ENCODE data around the gene CFAP54. TPM values are rescaled to one million over a fixed set of nuclear protein-coding genes. Genes with fewer than 3 reads are reported as not detected.
"Not testable (repeated sequence)": the region's sequence is repeated elsewhere in the genome, so short reads cannot be mapped to it uniquely, and the experiment has no call there.

The CFAP54 gene
- total RNA-seq, 2 donors from 2014 or later = 0.28 TPM; not detected in 1

DNA sequence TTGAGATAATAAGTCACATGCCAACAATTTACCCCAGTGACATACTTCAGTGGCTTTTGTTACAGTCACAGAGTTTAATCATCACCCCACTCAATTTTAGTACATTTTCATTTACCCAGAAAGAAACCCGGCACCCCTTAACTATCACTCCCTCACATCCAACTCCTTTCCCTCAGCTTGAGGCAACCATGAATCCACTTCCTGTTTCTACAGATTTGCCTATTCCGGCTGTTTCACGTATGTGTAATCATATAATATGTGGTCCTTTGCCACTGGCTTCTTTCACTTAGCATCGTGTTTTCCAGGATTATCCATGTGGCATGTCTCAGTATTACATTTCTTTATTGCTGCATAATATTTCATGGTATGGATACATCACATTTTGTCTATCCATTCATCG is 147.5 kb downstream of the CFAP54 start:
- TF ChIP-seq, protein P1, sequence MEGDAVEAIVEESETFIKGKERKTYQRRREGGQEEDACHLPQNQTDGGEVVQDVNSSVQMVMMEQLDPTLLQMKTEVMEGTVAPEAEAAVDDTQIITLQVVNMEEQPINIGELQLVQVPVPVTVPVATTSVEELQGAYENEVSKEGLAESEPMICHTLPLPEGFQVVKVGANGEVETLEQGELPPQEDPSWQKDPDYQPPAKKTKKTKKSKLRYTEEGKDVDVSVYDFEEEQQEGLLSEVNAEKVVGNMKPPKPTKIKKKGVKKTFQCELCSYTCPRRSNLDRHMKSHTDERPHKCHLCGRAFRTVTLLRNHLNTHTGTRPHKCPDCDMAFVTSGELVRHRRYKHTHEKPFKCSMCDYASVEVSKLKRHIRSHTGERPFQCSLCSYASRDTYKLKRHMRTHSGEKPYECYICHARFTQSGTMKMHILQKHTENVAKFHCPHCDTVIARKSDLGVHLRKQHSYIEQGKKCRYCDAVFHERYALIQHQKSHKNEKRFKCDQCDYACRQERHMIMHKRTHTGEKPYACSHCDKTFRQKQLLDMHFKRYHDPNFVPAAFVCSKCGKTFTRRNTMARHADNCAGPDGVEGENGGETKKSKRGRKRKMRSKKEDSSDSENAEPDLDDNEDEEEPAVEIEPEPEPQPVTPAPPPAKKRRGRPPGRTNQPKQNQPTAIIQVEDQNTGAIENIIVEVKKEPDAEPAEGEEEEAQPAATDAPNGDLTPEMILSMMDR (IDR thresholded peaks at IDR 0.05) = no peak
- Histone ChIP-seq H3K9me3 (no peaks in the 10 kb centered on the region), H3K4me3 (no peak overlapping the region)

DNA sequence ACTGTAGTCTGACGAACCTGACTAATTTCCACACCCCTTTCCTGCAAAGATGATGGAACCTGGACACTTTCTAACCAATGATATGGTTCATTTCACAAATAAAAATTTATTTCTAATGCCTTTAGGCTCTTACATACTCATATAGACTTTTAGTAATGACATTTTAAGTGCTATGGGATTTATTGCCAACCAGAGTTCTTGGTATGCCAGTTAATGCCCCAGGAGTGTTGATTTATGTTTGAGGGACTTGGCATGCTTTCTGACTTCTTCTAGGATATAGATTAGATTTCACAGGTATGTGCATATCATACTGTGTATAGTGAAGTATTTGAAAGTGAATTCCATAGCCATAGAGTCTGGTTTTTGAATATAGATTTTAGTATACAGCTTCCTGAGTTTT is 159.5 kb downstream of the CFAP54 start:
- Histone ChIP-seq H3K4me3 (no peak overlapping the region), H3K27me3 (no peaks in the 10 kb centered on the region), H3K4me1 (no peaks in the 10 kb centered on the region), H3K27ac (no peak overlapping the region), H3K36me3 (no peaks in the 10 kb centered on the region), H3K9me3 (no peaks in the 10 kb centered on the region)
- TF ChIP-seq, protein P1 (IDR thresholded peaks at IDR 0.05) = no peak
- no peak for DNase-seq (ENCODE audit: low spot score)

More for the DNA sequence above, 147.5 kb downstream of the CFAP54 start:
- Histone ChIP-seq H3K27ac (no peak overlapping the region), H3K27me3 (no peaks in the 10 kb centered on the region), H3K36me3 (no peaks in the 10 kb centered on the region), H3K4me1 (no peaks in the 10 kb centered on the region)
- DNase-seq (ENCODE audit: low spot score) = no peak

DNA sequence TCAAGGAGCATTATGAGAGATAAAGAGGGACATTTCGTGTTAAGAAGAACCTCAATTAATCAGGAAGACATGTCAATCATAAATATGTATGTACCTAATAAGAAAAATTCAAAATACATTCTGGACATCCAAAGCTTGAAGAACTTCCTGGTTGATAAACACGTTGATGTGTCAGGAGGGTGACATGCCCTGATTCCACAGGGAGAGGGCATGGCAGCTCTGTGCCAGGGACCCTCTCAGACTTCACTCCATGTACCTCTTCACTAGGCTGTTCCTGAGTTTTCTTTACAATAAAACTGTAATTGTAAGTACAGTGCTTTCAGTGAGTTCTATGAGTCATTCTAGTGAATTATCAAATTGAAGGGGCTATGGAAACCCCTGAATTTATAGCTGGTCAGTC is 163.5 kb downstream of the CFAP54 start:
- H3K27ac ChIP-seq = no peak overlapping the region
- no peaks in the 10 kb centered on the region for H3K9me3 ChIP-seq
- no peaks in the 10 kb centered on the region for H3K36me3 ChIP-seq
- no peak overlapping the region for H3K4me3 ChIP-seq
- TF ChIP-seq, protein P1 (IDR thresholded peaks at IDR 0.05) = no peak
- no peak for DNase-seq (ENCODE audit: low spot score)
- H3K27me3 ChIP-seq = no peaks in the 10 kb centered on the region
- no peaks in the 10 kb centered on the region for H3K4me1 ChIP-seq

- Histone ChIP-seq H3K36me3 (no peaks in the 10 kb centered on the region), H3K4me3 (no peak overlapping the region), H3K4me1 (no peaks in the 10 kb centered on the region)
These were observed 168.7 kb downstream of the CFAP54 start for GRCh38 chr12:96658075-96658474.

DNA sequence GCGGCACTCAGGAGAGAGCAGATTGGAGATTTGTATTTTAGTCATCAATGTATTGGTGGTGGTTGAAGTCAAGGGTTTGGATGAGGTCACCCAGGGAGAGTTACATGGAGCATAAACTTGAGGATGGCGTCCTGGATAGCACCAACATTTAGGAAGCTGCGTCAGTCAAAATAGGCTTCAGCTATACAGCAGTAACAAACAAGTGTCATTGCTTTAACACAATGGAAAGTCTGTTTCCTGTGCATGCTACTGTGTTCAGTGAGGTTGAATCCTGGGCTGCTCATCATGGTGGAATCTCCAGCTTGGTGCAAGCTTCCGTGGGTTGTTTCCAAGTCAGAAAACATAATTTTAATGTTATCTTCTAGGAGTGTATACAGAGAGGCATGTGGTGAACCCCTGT is 180.4 kb downstream of the CFAP54 start:
- H3K4me1 ChIP-seq = no peaks in the 10 kb centered on the region
- TF ChIP-seq, protein P1 (IDR thresholded peaks at IDR 0.05) = no peak
- no peak overlapping the region for H3K27ac ChIP-seq
- H3K36me3 ChIP-seq = no peaks in the 10 kb centered on the region
- no peak overlapping the region for H3K4me3 ChIP-seq
- no peaks in the 10 kb centered on the region for H3K27me3 ChIP-seq
- DNase-seq (ENCODE audit: low spot score) = no peak
- no peaks in the 10 kb centered on the region for H3K9me3 ChIP-seq

More at GRCh38 chr12:96658075-96658474, 168.7 kb downstream of the CFAP54 start:
- Histone ChIP-seq H3K27ac (no peak overlapping the region), H3K27me3 (no peaks in the 10 kb centered on the region), H3K9me3 (no peaks in the 10 kb centered on the region)
- no peak for DNase-seq (ENCODE audit: low spot score)
- TF ChIP-seq, protein P1 (IDR thresholded peaks at IDR 0.05) = no peak

- Histone ChIP-seq H3K9me3 (no peaks in the 10 kb centered on the region), H3K27ac (no peak overlapping the region), H3K4me1 (no peaks in the 10 kb centered on the region), H3K36me3 (no peaks in the 10 kb centered on the region), H3K4me3 (no peak overlapping the region), H3K27me3 (no peaks in the 10 kb centered on the region)
- TF ChIP-seq, protein P1 (IDR thresholded peaks at IDR 0.05) = no peak
- DNase-seq (ENCODE audit: low spot score) = no peak
These were observed 181.0 kb downstream of the CFAP54 start for GRCh38 chr12:96670334-96670899.

GRCh38 chr12:96675519-96675918 is 186.1 kb downstream of the CFAP54 start:
- not testable (repeated sequence) for H3K36me3 ChIP-seq; H3K9me3 ChIP-seq; H3K27ac ChIP-seq; DNase-seq (ENCODE audit: low spot score); H3K27me3 ChIP-seq; H3K4me1 ChIP-seq; H3K4me3 ChIP-seq

Measured in right atrium auricular region (tissue), 2 donors.